Posterior cingulate gyrus (tissue), 11 donors: ENCODE measurements around the gene PDGFB.

Source experiments
- DNase-seq, 10 donors: peaks; one replicate each; pipeline versions ENCODE4 v3.0.0 to v3.0.0-alpha.2; 2020 to 2021; ENCODE audit warnings: mixed read lengths in 3 of 10
- intact Hi-C: fragments of 100-400 bp; cut with DNase I; formaldehyde crosslinking; loops from one replicate; pipeline ENCODE4 v1.15.1; 2023

Gene PDGFB

DNA sequence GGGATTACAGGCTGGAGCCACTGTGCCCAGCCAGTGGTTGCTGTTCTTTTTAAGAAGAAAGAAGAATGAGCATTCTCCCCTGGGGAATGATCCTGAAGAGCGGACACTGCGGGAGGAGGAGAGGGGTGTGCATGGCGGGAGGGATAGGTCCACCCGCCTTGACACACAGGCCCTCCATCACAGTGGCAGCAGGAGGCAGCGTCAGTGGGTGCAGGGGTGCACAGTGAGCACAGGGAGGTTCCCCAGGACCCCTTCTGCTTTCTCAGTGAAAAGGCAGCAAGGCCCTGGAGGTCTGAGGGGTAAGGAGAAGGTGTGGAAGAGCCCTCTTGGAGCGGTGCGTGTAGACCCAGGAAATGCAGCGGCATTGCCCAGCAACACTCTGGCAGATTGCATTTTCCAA is 63.4 kb downstream of the PDGFB start:
- DNase-seq = peak in 1 of 10 donors; percentile 45
- intact Hi-C loops = no loop called here

GRCh38 chr22:39179841-39180335 is 64.9 kb downstream of the PDGFB start:
- intact Hi-C loops = no loop called here
- DNase-seq = no peak

DNA sequence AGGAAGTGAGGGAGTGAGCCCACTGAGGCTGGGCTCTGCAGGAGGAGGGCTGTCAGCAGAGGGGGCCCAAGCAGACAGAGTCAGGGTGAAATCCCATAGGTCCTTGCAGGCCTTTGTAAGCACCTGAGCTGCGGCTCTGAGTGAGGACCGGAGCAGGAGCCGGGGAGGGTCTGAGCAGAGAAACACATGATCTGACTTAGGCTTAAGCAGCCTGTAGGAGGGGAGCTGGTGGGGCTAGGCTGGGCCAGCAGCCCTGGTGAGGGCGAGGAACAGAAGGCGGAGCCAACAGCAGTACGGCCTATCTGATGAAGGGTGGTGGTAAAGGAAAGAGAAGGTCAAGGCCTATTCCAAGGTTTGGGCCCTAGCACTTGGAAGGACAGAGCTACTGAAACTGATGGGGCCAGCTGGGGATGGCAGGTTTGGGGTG is 65.4 kb downstream of the PDGFB start:
- intact Hi-C loops = no loop called here
- no peak for DNase-seq

- intact Hi-C loops = no loop called here
- no peak for DNase-seq
These were observed 66.3 kb downstream of the PDGFB start for GRCh38 chr22:39178206-39179111.

GRCh38 chr22:39177791-39178190 is 67.0 kb downstream of the PDGFB start:
- DNase-seq = no peak
- intact Hi-C loops = no loop called here

DNA sequence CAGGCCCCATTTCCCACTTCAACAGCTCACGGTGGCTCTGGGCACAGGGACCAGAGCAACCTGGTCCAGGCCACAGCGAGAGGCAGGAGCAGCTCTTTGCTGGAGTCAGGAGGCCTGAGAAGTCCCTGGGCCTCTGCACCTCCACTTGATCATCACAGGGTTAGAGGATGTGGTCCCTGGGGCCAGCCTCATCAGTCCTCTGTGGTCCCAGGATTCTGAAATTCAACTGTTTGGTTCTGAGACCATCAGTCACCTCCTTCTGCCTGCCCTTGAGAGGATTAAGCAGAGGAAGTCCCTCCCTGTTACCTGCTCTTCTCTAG is 67.4 kb downstream of the PDGFB start:
- DNase-seq = no peak
- intact Hi-C loops = no loop called here

DNA sequence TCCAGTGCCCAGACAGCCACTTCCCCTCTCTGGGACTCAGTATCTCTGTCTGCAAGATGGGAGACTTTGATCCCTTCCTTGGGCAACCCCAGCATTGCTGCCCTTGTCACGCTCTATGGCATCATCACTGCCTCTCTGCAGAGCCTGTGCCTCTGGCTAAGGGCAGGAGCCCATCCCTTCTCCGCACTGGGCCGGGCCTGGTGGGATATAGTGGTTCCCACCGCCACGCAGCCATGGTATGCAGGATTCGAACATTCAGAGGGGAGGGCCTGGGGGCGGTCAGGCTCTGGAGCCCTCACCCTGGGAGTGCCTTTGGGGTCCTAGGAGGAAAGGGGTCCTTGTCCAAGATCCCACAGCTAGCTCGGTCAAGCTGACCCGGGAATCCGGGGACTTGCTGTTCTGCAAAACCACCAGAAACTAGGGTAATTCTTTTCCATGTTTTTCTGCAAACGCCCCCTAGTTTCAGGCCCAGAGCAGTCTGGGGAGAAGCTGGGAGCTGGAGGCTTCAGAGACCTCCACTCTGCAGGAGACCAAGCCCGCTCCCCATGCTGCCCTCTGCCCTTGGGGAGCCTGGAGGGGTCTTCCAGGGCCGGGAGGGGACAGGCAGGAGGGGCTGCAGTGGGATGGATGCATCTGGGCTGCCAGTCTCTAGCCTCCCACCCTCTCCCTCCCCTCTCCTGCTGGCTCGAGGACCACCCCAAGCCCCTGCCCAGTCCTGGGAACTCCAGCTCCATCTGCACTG is 67.9 kb downstream of the PDGFB start:
- intact Hi-C loops = no loop called here
- DNase-seq = no peak

DNA sequence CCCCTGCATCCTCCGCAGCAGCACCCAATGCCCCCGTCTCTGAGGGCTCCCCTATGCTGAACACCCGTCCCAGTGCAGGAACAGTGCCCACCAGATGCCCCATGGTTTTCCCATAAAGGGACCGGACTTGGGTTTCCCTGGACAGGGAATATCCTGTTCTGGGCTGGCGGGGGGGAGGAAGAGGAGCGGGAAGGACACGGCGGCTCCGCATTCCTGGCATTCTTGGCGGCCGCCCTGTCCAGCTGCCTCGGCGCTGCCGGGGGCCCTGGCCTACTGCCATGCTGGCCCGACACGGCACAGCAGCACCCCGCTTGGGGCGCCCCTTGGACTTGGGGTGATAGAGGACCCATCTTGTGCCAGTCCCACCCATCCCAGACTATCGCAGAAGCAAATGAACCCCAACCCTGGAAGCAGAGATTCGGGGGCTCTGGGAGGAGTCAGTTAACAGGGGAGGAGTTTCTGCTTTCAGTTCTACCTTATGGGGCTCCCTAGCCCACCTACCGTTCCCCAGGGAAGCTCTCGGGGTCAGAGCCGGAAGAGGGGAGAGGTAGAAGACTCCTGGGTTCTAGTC is 68.6 kb downstream of the PDGFB start:
- intact Hi-C loops = no loop called here

DNA sequence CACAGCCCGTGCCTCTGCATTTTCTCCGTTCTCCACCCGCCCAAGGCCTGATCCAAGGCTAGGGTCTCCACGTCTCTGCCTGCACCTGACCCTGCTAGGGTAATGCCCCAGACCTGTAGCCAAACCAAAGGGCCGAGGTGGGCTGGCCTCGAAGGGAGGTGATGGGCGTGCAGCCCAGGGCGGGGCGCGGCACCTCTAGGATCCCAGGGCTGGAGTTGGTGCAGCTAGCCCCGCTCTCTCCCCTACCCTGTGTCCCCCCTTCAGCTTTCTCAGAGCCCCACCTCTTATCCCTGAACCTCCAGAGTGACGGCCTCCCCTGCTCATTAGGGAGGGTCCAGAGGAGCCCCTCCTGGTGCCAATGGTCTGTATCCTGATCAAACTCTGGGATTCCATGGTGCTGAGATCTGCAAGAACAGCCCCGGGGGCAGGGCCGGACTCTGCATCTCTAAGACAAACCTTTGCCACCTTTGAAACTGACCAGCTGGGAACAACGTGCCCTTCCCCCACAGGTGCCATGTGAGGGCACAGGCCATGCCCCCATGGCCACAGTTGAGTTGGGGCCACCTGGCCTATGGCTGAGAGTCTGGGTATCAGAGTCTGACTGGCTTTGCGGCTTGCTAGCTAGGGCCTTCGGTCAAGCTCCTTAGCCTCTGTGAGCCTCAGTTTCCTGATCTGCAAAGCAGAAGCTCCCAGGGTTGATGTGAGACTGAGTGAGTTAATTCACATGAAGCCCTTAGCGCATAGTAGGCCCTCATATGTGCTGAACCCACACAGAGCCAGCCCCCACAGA is 69.2 kb downstream of the PDGFB start:
- DNase-seq = no peak
- intact Hi-C loops = no loop called here

More for the DNA sequence above, 68.6 kb downstream of the PDGFB start:
- DNase-seq = peak in 1 of 10 donors; percentile 83

- intact Hi-C loops = loop anchor here (5.0 kb wide), 2 partner anchors 338 to 353 kb away; no protein-coding TSS in a partner anchor
- DNase-seq = peak in 1 of 10 donors; percentile 77
These were observed 70.1 kb downstream of the PDGFB start for GRCh38 chr22:39174498-39175352.

GRCh38 chr22:39173787-39174497 is 70.8 kb downstream of the PDGFB start:
- intact Hi-C loops = loop anchor here (5.0 kb wide), 2 partner anchors 338 to 353 kb away; no protein-coding TSS in a partner anchor
- DNase-seq = peak in 1 of 10 donors; percentile 25
